Dermis lymphatic vessel endothelial cell (primary cell): ENCODE results near the gene NT5C3A. TPM values are rescaled to one million over a fixed set of nuclear protein-coding genes. Genes with fewer than 3 reads are reported as not detected.

Source experiments
- total RNA-seq: library from RNA; depleted of rRNA; stranded (reverse); fragments of >200 nt; gene quantifications from 2 replicates; pipeline ENCODE4 v1.2.1, GENCODE V29; 2014

The NT5C3A gene
- 24.8 and 29.1 TPM in 2 replicates for total RNA-seq

GRCh38 chr7:33062023-33062781 lies at the start of gene NT5C3A:
Gene NT5C3A, minus strand, starts transcription at chr7:33062776. Its CDS starts 71 bp downstream, at chr7:33062705.

GRCh38 chr7:33109005-33109757 lies 46.6 kb upstream of the NT5C3A start, which contains the start of gene RP9:
Gene RP9, minus strand, starts transcription at chr7:33109404. Its CDS starts 32 bp downstream, at chr7:33109372.

Other genes starting within 250 kb of the NT5C3A start
- 72.8 and 109 TPM in 2 replicates for gene KBTBD2, start 171.0 kb downstream of the NT5C3A start, total RNA-seq
- 149 and 186 TPM in 2 replicates for gene FKBP9, start 105.3 kb downstream of the NT5C3A start, total RNA-seq
- gene RP9, start 46.6 kb upstream of the NT5C3A start, total RNA-seq = 8.3 and 8.5 TPM in 2 replicates
- gene BBS9, start 66.8 kb upstream of the NT5C3A start, total RNA-seq = 15.2 and 15.4 TPM in 2 replicates